Thoracic aorta (tissue), 2 donors: ENCODE results near the gene FHIP1B. TPM values are rescaled to one million over a fixed set of nuclear protein-coding genes. Genes with fewer than 3 reads are reported as not detected.
A peak's percentile ranks its signal among the peaks of the same experiment; 100 is the strongest.

Source experiments
- ATAC-seq: fragments of 150-250 bp; one replicate; pipeline ENCODE4 v1.8.0; 2017; ENCODE audit warnings: low read depth; ENCODE audit not compliant: insufficient number of reproducible peaks, low FRiP score
- DNase-seq: peaks from one replicate; pipeline ENCODE4 v3.0.0-alpha.2; 2020; ENCODE audit warnings: low spot score
- H3K27ac ChIP-seq, 2 donors: fragments of 200-600 bp; sonication (generic); 1 replicate in 1 of 2; 2 replicates in 1 of 2; pipeline ENCODE4 v1.5.1; 2016; ENCODE audit warnings: mild to moderate bottlenecking in 2 of 2, moderate library complexity in 2 of 2
- H3K27me3 ChIP-seq: fragments of 200-600 bp; sonication (generic); replicated peaks from 2 replicates; pipeline ENCODE4 v1.6.0; 2016; ENCODE audit warnings: mild to moderate bottlenecking; ENCODE audit not compliant: insufficient read depth
- H3K36me3 ChIP-seq: fragments of 200-600 bp; sonication (generic); one replicate; pipeline ENCODE4 v1.5.1; 2016
- H3K4me1 ChIP-seq, 2 donors: fragments of 200-600 bp; sonication (generic); 1 replicate in 1 of 2; 2 replicates in 1 of 2; pipeline versions ENCODE4 v1.5.1 to v1.6.0; 2016; ENCODE audit warnings: low read depth in 2 of 2, mild to moderate bottlenecking in 1 of 2; ENCODE audit not compliant: control insufficient read depth in 1 of 2
- H3K4me3 ChIP-seq: fragments of 200-600 bp; sonication (generic); 2 replicates; pipeline ENCODE4 v1.5.1; 2016; ENCODE audit warnings: mild to moderate bottlenecking
- H3K9me3 ChIP-seq: fragments of 200-600 bp; sonication (generic); 2 replicates; pipeline ENCODE4 v1.5.1; 2016
- CTCF ChIP-seq: fragments of 200-600 bp; sonication (generic); IDR thresholded peaks from one replicate; pipeline ENCODE4 v1.5.1; 2019; ENCODE audit warnings: antibody characterized with exemption
- total RNA-seq, 2 donors: library from RNA; depleted of rRNA; stranded (reverse); fragments of >200 nt; gene quantifications; one replicate each; pipeline versions ENCODE4 v1.1.0 to v1.2.3, GENCODE V29; 2016

The FHIP1B gene
- total RNA-seq, 2 donors from 2014 or later = 53.4 to 63.2 TPM

DNA sequence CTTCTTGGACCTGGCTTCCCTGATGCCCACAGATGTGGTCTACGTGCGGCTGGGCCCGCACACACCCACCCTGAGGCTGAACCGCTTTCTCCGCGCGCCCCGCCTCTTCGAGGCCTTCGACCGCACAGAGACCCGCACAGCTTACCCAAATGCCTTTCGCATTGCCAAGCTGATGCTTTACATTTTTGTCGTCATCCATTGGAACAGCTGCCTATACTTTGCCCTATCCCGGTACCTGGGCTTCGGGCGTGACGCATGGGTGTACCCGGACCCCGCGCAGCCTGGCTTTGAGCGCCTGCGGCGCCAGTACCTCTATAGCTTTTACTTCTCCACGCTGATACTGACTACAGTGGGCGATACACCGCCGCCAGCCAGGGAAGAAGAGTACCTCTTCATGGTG is 5.7 kb upstream of the FHIP1B start:
- no peaks in the 10 kb centered on the region for H3K36me3 ChIP-seq
- H3K4me1 ChIP-seq = no peaks in the 10 kb centered on the region
- H3K27me3 ChIP-seq = no peaks in the 10 kb centered on the region
- no peak for ATAC-seq
- H3K27ac ChIP-seq = no peak overlapping the region
- H3K4me3 ChIP-seq = no peak overlapping the region
- no peak for DNase-seq
- no peaks in the 10 kb centered on the region for H3K9me3 ChIP-seq
- TF ChIP-seq CTCF = no peak

DNA sequence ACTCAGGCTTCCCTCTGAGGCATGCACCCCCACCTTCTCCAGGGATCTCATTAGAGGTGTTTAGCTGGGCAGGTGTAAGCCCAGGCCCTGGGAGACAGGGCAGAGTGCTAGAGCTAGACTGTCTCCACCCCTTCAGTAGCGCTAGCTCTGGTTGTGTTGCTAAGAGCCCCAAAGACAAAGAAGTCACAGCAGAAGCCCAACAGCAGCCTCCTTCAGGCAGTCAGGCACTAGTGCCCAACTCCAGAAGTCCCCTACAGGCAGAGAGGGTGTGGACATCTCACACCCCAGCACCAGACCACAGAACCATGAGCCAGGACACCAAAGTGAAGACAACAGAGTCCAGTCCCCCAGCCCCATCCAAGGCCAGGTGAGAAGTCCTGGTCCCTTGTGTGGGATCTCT is 4.5 kb upstream of the FHIP1B start, which contains the start of gene CNGA4:
CNGA4 (plus strand) TSS at position 188 of the 400 bp plus-strand sequence; CDS start at position 306, 118 bp downstream.
- Histone ChIP-seq H3K9me3 (no peaks in the 10 kb centered on the region), H3K4me3 (no peak within 1 kb of the TSS), H3K27ac (no peak within 1 kb of the TSS), H3K4me1 (peaks cover under 1 to 3% of the 10 kb centered on the region in 2 donors), H3K27me3 (no peaks in the 10 kb centered on the region), H3K36me3 (no peaks in the 10 kb centered on the region)
- TF ChIP-seq CTCF = no peak
- ATAC-seq = no peak
- DNase-seq = no peak

- ATAC-seq (no peak), DNase-seq (no peak)
- Histone ChIP-seq H3K9me3 (no peaks in the 10 kb centered on the region), H3K27ac (no peak overlapping the region), H3K4me3 (no peak overlapping the region), H3K27me3 (no peaks in the 10 kb centered on the region), H3K4me1 (peaks cover 8 to 13% of the 10 kb centered on the region in 2 donors), H3K36me3 (no peaks in the 10 kb centered on the region)
- no peak for TF ChIP-seq CTCF
These were observed 3.4 kb upstream of the FHIP1B start for GRCh38 chr11:6237761-6238302.

DNA sequence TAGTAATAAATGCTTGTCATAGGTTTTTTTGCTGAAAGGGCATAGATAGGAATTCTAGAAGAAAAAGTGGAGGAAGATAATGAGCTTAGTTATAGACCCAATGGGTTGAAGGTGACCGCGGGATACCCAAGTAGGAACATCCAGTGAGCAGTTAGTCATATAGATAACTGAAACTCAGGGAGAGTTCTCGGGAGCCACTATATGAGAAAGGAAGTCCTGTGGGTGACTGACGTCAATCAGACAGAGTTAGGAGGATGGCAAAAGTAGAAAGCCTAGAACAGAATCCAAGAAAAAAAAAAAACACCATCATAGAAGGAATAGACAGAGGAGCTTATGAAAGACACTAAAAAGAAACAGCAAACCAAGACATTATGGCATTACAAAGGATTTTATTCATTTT is 2.8 kb upstream of the FHIP1B start:
- no peak overlapping the region for H3K27ac ChIP-seq
- no peaks in the 10 kb centered on the region for H3K27me3 ChIP-seq
- no peaks in the 10 kb centered on the region for H3K9me3 ChIP-seq
- peaks cover 8 to 18% of the 10 kb centered on the region in 2 donors for H3K4me1 ChIP-seq
- H3K36me3 ChIP-seq = no peaks in the 10 kb centered on the region
- no peak for ATAC-seq
- DNase-seq = no peak
- TF ChIP-seq CTCF = no peak
- no peak overlapping the region for H3K4me3 ChIP-seq

- DNase-seq (no peak), ATAC-seq (no peak)
- Histone ChIP-seq H3K27me3 (no peaks in the 10 kb centered on the region), H3K4me3 (peak overlapping the region; percentile 93), H3K36me3 (no peaks in the 10 kb centered on the region), H3K4me1 (peaks cover 8 to 18% of the 10 kb centered on the region in 2 donors), H3K9me3 (no peaks in the 10 kb centered on the region), H3K27ac (peak overlapping the region; percentile 60 to 80)
- TF ChIP-seq CTCF = no peak
These were observed 451 bp downstream of the FHIP1B start for GRCh38 chr11:6233984-6234386.
